RWPE2 (cell line): Measurements from ENCODE around the gene NACC2.
A peak's percentile ranks its signal among the peaks of the same experiment; 100 is the strongest.

Experiments
- ATAC-seq: fragments of 200-7000 bp; cut with Tn5 transposase; 3 replicates; pipeline ENCODE4 v1.9.1; 2021; ENCODE audit warnings: low read depth
- DNase-seq: peaks from one replicate; pipeline ENCODE4 v3.0.0-alpha.2; 2020; ENCODE audit warnings: low spot score
- H3K27ac ChIP-seq: fragments of 450-650 bp; 2 replicates; pipeline ENCODE4 v1.5.1; 2017; ENCODE audit warnings: mild to moderate bottlenecking; ENCODE audit not compliant: poor library complexity, severe bottlenecking
- H3K27me3 ChIP-seq: fragments of 250-450 bp; sonication (Bioruptor Pico); 2 replicates; pipeline ENCODE4 v1.5.1; 2021; ENCODE audit warnings: mild to moderate bottlenecking, moderate library complexity; ENCODE audit not compliant: insufficient read depth, poor library complexity, severe bottlenecking
- H3K36me3 ChIP-seq: fragments of 250-450 bp; sonication (Bioruptor Pico); 2 replicates; pipeline ENCODE4 v1.5.1; 2020; ENCODE audit warnings: low read depth, mild to moderate bottlenecking, moderate library complexity
- H3K4me1 ChIP-seq: fragments of 250-450 bp; sonication (Bioruptor Pico); 2 replicates; pipeline ENCODE4 v1.5.1; 2021; ENCODE audit warnings: mild to moderate bottlenecking, moderate library complexity; ENCODE audit not compliant: insufficient read depth, poor library complexity, severe bottlenecking
- H3K4me3 ChIP-seq: fragments of 250-450 bp; sonication (Bioruptor Pico); 2 replicates; pipeline ENCODE4 v1.5.1; 2021; ENCODE audit warnings: mild to moderate bottlenecking, moderate library complexity; ENCODE audit not compliant: severe bottlenecking
- H3K9me3 ChIP-seq: fragments of 250-450 bp; sonication (Bioruptor Pico); 2 replicates; pipeline ENCODE4 v1.5.1; 2021; ENCODE audit warnings: mild to moderate bottlenecking, moderate library complexity; ENCODE audit not compliant: severe bottlenecking
- TF ChIP-seq, protein P1 (sequence below): fragments of 450-650 bp; IDR thresholded peaks from one replicate; pipeline ENCODE4 v1.5.1; 2017; ENCODE audit warnings: mild to moderate bottlenecking, moderate library complexity; ENCODE audit not compliant: poor library complexity, severe bottlenecking

The NACC2 gene

DNA sequence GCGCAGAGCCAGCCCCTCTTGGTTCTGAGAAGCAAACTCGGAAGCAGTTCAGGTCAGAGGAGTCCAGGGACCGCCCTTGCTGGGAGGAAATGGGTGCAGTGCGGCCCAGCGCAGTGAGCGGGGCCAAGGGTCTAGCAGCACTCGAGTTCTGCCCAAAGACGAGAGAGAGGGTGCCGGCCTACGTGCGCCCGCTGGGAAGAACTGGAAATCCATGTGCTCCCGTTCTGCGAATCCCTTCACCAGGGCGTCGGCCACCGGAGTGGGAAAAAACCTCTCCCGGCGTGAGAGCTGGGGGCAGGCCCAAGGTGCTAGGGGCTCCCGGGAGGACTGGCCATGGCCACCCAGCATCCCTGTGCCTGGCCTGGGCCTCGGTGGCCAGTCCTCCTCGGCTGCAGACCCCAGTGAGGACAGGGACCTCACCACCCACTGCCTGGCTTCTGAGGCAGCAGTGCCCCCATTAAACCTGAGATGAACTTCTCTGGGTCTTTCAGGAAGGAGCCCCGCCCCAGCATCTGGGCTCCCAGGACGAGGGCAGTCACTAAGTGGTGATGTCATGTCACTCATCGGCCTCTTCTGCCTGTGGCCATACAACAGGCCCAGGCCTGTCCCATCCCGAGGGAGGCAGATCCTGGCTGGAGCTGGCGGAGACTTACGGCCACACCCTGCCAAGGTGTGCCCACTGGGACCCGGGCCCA lies 13.0 kb upstream of the NACC2 start:
- Histone ChIP-seq H3K27ac (peak overlapping the region; percentile 47), H3K4me3 (no peak overlapping the region)

GRCh38 chr9:136107155-136107952 lies 12.3 kb upstream of the NACC2 start:
- ATAC-seq: no peak
- peak overlapping the region; percentile 47 for H3K27ac ChIP-seq
- H3K27me3 ChIP-seq: no peaks in the 10 kb centered on the region
- H3K36me3 ChIP-seq: no peaks in the 10 kb centered on the region
- H3K4me3 ChIP-seq: no peak overlapping the region
- H3K4me1 ChIP-seq: peaks cover 23% of the 10 kb centered on the region
- DNase-seq: no peak
- H3K9me3 ChIP-seq: no peaks in the 10 kb centered on the region
- TF ChIP-seq, protein P1, sequence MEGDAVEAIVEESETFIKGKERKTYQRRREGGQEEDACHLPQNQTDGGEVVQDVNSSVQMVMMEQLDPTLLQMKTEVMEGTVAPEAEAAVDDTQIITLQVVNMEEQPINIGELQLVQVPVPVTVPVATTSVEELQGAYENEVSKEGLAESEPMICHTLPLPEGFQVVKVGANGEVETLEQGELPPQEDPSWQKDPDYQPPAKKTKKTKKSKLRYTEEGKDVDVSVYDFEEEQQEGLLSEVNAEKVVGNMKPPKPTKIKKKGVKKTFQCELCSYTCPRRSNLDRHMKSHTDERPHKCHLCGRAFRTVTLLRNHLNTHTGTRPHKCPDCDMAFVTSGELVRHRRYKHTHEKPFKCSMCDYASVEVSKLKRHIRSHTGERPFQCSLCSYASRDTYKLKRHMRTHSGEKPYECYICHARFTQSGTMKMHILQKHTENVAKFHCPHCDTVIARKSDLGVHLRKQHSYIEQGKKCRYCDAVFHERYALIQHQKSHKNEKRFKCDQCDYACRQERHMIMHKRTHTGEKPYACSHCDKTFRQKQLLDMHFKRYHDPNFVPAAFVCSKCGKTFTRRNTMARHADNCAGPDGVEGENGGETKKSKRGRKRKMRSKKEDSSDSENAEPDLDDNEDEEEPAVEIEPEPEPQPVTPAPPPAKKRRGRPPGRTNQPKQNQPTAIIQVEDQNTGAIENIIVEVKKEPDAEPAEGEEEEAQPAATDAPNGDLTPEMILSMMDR: no peak

More for the DNA sequence above, 13.0 kb upstream of the NACC2 start:
- H3K4me1 ChIP-seq: peaks cover 23% of the 10 kb centered on the region
- TF ChIP-seq, protein P1: no peak
- H3K9me3 ChIP-seq: no peaks in the 10 kb centered on the region
- no peaks in the 10 kb centered on the region for H3K27me3 ChIP-seq
- peak; percentile 38 for ATAC-seq
- no peak for DNase-seq
- H3K36me3 ChIP-seq: no peaks in the 10 kb centered on the region

- peaks cover 22% of the 10 kb centered on the region for H3K4me1 ChIP-seq
- H3K9me3 ChIP-seq: no peaks in the 10 kb centered on the region
- no peak overlapping the region for H3K4me3 ChIP-seq
- DNase-seq (no peak), ATAC-seq (no peak)
- H3K36me3 ChIP-seq: no peaks in the 10 kb centered on the region
- H3K27ac ChIP-seq: no peak overlapping the region
- TF ChIP-seq, protein P1: no peak
- H3K27me3 ChIP-seq: no peaks in the 10 kb centered on the region
Measured at GRCh38 chr9:136105398-136106135, 10.5 kb upstream of the NACC2 start.

DNA sequence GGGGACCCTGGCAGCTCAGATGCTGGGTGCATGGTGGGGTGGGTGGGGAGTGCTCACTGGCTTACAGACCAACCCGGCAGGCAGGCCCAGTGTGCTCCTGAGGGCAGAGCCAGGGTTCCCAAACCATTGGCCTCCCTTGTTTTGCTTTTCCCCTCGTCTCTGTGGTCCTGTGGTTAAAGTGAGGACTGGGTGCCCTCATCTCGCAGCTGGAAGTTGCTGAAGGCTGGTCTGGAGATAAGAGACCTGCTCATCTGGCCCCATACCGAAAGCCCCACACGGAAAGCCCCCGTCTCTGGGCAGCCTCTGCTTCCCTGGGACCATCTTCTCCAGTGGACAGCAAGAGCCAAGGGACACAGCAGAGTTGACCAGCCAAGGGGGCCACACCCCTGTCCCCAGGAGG lies 9.8 kb upstream of the NACC2 start:
- DNase-seq (no peak), ATAC-seq (no peak)
- no peaks in the 10 kb centered on the region for H3K36me3 ChIP-seq
- H3K4me1 ChIP-seq: peaks cover 15% of the 10 kb centered on the region
- H3K9me3 ChIP-seq: no peaks in the 10 kb centered on the region
- H3K27ac ChIP-seq: no peak overlapping the region
- no peaks in the 10 kb centered on the region for H3K27me3 ChIP-seq
- TF ChIP-seq, protein P1: no peak
- no peak overlapping the region for H3K4me3 ChIP-seq
